Sciatic nerve (tissue), 2 donors: Measurements from ENCODE around the gene IMMP2L. TPM values are rescaled to one million over a fixed set of nuclear protein-coding genes. Genes with fewer than 3 reads are reported as not detected.

Source experiments
- ATAC-seq: fragments of 200-7000 bp; cut with Tn5 transposase; one replicate; pipeline ENCODE4 v1.9.1; 2020; ENCODE audit warnings: mild to moderate bottlenecking, moderate library complexity
- DNase-seq: peaks from one replicate; pipeline ENCODE4 v3.0.0-alpha.2; 2020; ENCODE audit warnings: low spot score
- intact Hi-C: fragments of 100-400 bp; cut with DNase I; formaldehyde crosslinking; loops from one replicate; pipeline ENCODE4 v1.14.2; 2022
- total RNA-seq: library from RNA; stranded (reverse); fragmentation: NEBNext Ultra II Directional; extraction: Animal tissue kit (Norgen Biotek cat#: 25700); gene quantifications from one replicate; pipeline ENCODE4 v1.2.1, GENCODE V29; 2021
- donor health status: DM: no; HTN: no; CAD: no.
- donor health status: DM: no; HTN: no; CAD: no.

Gene IMMP2L
- total RNA-seq, 1 donor from 2014 or later: 33.6 TPM

DNA sequence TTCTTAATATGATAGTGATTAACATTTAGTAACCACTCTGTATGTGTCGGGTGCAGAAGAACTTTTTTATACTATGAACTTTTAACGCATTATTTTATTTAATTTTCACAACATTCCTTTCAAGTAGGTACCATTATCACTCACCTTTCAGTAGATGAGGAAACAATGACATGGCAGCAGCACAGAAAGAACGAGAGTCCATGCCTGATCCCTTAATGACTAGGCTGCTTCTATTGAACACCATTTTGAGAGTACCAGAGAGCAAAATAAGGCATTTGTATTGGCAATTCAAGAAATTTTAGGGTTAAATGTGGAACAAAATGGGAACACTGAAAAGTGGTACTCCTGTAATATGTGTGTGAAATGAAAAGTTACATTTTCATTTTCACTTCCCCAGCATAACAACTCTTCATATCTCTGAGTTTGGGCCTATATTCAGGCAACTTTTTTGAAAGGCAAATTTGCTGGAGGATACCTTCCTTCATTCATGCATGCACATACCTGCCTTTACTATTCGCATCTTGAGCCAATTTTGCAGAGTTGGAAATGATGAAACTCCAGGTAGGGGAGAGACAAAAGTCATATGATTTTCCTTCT, 458.5 kb downstream of the IMMP2L start:
- intact Hi-C loops: no loop called here
- DNase-seq (no peak), ATAC-seq (no peak)

DNA sequence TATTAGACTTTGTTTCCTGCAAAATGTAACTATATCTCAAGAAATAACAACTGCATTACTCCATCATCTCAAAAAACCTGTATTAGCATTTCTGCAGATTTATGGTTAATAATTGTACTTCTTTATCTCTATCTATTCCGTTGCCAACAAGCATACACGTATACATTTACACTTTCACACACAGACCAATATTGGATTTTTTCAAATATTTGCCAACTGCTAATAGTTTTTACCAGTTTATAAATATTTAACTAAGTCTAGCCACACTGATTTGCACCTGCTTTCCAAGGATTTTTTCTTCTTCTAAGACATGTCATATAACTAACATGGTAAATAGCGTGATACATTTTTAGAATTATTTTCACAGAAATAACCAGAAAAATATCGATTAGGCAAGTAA, 459.2 kb downstream of the IMMP2L start:
- intact Hi-C loops: no loop called here
- no peak for ATAC-seq
- DNase-seq: no peak

DNA sequence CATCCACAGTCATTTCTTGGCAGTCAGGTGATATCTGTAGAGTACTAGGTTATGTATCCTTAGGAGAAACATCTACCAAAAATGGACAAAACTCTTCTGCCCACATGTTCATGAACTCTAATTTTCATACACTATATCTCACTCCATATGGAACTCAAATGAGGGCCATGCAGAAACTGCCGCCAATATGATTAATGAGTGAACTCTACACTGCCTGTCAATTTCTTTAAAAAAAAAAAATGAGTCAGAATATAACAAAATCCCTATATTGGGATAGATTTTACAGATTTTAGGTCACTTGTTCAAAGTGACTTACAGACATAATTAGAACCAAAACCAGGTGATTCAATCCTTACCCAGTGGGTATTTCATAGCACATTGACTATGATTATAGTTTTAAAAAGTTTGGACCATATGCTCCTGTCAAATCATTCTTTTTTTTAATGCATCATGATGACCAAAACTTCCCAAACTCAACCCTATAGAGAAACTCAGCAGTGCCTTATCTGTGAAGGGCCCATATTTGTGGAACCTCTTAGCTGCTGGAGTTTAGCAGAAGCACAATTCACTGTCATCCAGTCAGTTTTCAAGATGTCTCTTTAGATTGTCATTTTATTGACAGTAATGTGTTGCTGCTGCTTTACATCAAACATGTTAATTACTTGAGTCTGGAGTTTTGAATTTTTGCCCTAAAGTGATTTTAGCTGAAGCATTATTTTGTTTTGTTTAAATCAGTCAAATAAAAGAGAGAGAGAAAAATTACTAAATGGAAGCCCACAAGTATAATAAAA, 460.2 kb downstream of the IMMP2L start:
- no peak for ATAC-seq
- no peak for DNase-seq
- intact Hi-C loops: no loop called here

- no peak for DNase-seq
- intact Hi-C loops: no loop called here
- no peak for ATAC-seq
Measured at GRCh38 chr7:111098926-111099250, 463.4 kb downstream of the IMMP2L start.

GRCh38 chr7:111098011-111098925, 464.0 kb downstream of the IMMP2L start:
- intact Hi-C loops: no loop called here
- ATAC-seq (peak; percentile 42), DNase-seq (no peak)

DNA sequence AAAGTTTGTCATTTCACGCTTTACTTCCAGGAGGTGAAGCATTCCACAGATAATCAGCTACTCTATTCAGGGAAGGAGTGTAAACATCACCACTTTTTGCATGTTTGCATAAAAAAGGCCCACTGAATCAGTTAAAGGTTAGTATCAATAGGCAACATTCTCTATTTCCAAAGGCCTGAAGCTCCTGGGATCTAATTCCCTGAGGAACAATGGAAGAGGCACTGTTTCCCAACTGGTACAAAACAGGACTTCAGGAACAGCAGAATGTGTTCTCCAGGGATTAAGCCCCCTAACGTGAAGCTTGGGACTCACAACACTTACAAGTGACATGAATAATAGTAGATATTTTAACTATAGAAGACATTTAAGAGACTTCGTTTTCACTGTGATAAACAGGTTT, 465.3 kb downstream of the IMMP2L start:
- intact Hi-C loops: no loop called here
- DNase-seq: no peak
- ATAC-seq: no peak

- DNase-seq (no peak), ATAC-seq (no peak)
- intact Hi-C loops: no loop called here
Measured at GRCh38 chr7:111094419-111094818, 467.9 kb downstream of the IMMP2L start.

- DNase-seq: no peak
- intact Hi-C loops: no loop called here
- no peak for ATAC-seq
Measured at GRCh38 chr7:111093496-111093895, 468.8 kb downstream of the IMMP2L start.

GRCh38 chr7:111092406-111093236, 469.7 kb downstream of the IMMP2L start:
- no peak for ATAC-seq
- intact Hi-C loops: no loop called here
- DNase-seq: no peak

- intact Hi-C loops: no loop called here
- ATAC-seq (peak; percentile 61), DNase-seq (no peak)
Measured at GRCh38 chr7:111091593-111092358, 470.5 kb downstream of the IMMP2L start.

DNA sequence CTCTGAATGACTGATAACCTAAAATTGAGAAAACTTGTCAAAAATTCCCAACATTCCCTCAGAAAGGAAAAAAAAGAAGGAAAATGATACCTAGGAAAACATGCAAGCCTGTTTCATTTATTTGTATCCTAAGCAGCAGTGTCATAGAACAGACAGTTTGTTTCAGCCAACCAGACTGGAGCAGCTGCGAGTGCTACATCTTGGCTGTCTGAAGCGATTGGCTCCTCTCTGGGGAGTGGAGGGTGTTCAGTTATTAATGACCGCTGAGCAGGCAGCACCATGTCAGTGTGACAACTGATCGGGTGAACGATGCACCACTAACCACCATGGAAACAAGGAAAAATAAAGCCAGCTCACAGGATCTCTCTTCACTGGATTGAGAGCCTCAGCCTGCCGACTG, 471.4 kb downstream of the IMMP2L start, which contains the start of gene LRRN3:
LRRN3 (plus strand) TSS at position 282 of the 400 bp plus-strand sequence. CDS start 31,646 bp downstream, outside the sequence.
- intact Hi-C loops: no loop called here
- ATAC-seq: peak; percentile 89
- no peak for DNase-seq

- ATAC-seq: peak; percentile 69
Measured at GRCh38 chr7:111089822-111090426, 472.4 kb downstream of the IMMP2L start.

DNA sequence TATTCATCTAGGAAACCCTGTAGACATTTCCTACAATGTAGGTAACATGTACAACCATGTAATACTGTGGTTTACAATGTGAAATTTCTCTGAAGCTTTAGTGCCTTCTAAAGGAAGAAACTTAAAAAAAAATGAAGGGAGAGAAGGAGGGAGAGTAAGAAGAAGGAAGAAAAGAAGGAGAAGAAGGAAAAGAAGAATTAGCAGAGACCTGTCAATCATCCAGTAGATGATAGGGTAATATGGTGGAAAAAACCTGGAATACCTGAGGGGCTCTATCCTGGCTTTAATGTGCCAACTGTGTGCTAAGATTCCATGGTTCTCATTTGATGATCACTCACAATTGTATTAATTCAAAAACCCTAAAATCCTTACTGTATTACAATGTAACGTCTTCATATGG, 474.0 kb downstream of the IMMP2L start:
- no peak for ATAC-seq
- intact Hi-C loops: no loop called here
- DNase-seq: no peak

More at GRCh38 chr7:111089822-111090426, 472.4 kb downstream of the IMMP2L start:
- no peak for DNase-seq
- intact Hi-C loops: no loop called here

- ATAC-seq (no peak), DNase-seq (no peak)
- intact Hi-C loops: no loop called here
Measured at GRCh38 chr7:111086532-111086931, 475.8 kb downstream of the IMMP2L start.

DNA sequence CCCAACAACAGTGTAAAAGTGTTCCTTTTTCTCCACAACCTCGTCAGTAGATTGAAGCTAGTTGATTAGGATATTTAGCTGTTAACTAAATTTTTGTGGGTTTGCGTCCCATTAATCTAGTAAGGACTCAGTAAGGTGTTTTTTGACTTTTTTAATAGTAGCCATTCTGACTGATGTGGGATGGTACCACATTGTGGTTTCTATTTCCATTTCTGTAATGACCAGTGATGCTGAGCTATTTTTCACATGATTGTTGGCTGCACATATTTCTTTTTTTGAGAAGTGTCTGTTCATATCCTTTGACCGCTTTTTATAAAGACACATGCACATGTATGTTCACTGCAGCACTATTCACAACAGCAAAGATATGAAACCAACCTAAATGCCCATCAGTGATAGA, 476.9 kb downstream of the IMMP2L start:
- intact Hi-C loops: no loop called here
- ATAC-seq (no peak), DNase-seq (no peak)

- DNase-seq (no peak), ATAC-seq (no peak)
- intact Hi-C loops: no loop called here
Measured at GRCh38 chr7:111083413-111083812, 478.9 kb downstream of the IMMP2L start.

GRCh38 chr7:111082351-111082750, 479.9 kb downstream of the IMMP2L start:
- ATAC-seq (no peak), DNase-seq (no peak)
- intact Hi-C loops: no loop called here
